ENCODE results near the gene BOLA1.
A peak's percentile ranks its signal among the peaks of the same experiment; 100 is the strongest.

DNA sequence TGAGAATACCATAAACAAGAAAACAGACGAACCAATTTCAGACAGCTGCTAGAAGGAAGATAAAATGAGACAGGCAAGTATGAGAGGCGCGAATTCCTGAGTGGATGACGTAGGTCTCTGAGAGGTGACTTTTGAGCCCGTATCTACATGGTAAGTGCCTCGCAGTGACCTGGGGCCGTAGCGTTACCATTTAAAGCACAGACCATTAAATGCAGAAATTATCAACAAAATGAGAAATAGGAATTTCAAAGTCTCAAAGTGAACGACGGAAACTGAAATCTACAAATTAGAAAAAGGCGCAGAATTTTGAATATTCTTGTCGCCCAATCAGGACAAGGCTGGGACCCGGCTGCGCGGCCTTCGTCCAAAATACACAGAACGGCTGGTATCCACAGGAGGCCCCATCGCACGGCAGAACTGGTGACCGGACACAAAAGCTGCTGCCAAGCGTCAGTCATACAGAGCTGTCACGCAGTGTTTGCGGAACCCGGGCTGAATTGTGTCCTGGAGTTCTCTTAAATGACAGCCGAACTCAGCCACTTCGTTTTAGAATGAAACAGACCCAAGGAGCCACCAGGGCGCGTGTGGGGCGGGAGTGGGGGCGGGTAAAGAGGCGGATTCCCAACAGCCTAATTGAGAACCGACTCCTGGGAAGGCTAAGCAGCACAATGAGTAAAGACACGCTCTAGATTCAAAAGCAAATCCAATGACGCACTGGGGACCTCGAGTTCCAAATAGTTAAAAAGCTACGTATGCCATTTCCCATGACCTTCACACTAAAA, 13.8 kb upstream of the BOLA1 start:
- TF ChIP-seq, protein P1, sequence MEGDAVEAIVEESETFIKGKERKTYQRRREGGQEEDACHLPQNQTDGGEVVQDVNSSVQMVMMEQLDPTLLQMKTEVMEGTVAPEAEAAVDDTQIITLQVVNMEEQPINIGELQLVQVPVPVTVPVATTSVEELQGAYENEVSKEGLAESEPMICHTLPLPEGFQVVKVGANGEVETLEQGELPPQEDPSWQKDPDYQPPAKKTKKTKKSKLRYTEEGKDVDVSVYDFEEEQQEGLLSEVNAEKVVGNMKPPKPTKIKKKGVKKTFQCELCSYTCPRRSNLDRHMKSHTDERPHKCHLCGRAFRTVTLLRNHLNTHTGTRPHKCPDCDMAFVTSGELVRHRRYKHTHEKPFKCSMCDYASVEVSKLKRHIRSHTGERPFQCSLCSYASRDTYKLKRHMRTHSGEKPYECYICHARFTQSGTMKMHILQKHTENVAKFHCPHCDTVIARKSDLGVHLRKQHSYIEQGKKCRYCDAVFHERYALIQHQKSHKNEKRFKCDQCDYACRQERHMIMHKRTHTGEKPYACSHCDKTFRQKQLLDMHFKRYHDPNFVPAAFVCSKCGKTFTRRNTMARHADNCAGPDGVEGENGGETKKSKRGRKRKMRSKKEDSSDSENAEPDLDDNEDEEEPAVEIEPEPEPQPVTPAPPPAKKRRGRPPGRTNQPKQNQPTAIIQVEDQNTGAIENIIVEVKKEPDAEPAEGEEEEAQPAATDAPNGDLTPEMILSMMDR (IDR thresholded peaks at IDR 0.05; ENCODE audit: low read depth, low read length): no peak
- peak; percentile 77 for TF ChIP-seq POLR2A (IDR thresholded peaks at IDR 0.05; ENCODE audit: extremely low read depth, insufficient read length)
- TF ChIP-seq, protein P2, sequence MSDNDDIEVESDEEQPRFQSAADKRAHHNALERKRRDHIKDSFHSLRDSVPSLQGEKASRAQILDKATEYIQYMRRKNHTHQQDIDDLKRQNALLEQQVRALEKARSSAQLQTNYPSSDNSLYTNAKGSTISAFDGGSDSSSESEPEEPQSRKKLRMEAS (IDR thresholded peaks at IDR 0.05; ENCODE audit: low read depth, low read length): peak; percentile 59
- TF ChIP-seq MYC (IDR thresholded peaks at IDR 0.05; ENCODE audit: low read depth, low read length): no peak; the same call in 1 of the 2 replicates
